Fibroblast of lung (primary cell): ENCODE data around the gene SMARCC1. TPM values are rescaled to one million over a fixed set of nuclear protein-coding genes. Genes with fewer than 3 reads are reported as not detected.

Source experiments
- DNase-seq, 2 donors: peaks; one replicate each; pipeline versions ENCODE4 v3.0.0 to v3.0.0-alpha.2; 2010; ENCODE audit warnings: low read depth in 2 of 2
- H2AFZ ChIP-seq: 2 replicates; pipeline ENCODE4 v1.5.1; 2012; ENCODE audit warnings: low read length, control low read depth, inconsistent platforms
- H3K27ac ChIP-seq: 2 replicates; pipeline ENCODE4 v1.5.1; 2011; ENCODE audit warnings: low read length, control low read depth; ENCODE audit not compliant: insufficient read depth
- H3K27me3 ChIP-seq: 2 replicates; pipeline ENCODE4 v1.5.1; 2011; ENCODE audit warnings: mild to moderate bottlenecking, low read length; ENCODE audit not compliant: control insufficient read depth, insufficient read depth
- H3K36me3 ChIP-seq: 2 replicates; pipeline ENCODE4 v1.5.1; 2011; ENCODE audit warnings: low read length; ENCODE audit not compliant: control insufficient read depth, insufficient read depth
- H3K4me1 ChIP-seq: 2 replicates; pipeline ENCODE4 v1.5.1; 2011; ENCODE audit warnings: low read length; ENCODE audit not compliant: control insufficient read depth, insufficient read depth; ENCODE audit errors: extremely low read depth
- H3K4me2 ChIP-seq: 2 replicates; pipeline ENCODE4 v1.5.1; 2011; ENCODE audit warnings: low read length, control low read depth; ENCODE audit not compliant: insufficient read depth; ENCODE audit errors: extremely low read depth
- H3K4me3 ChIP-seq, 4 experiments: fragments of 200-600 bp in 1 of 4; sonication (generic) in 1 of 4; replicated peaks in 1 of 4; 2 replicates each; pipeline ENCODE4 v1.5.1; 2011 to 2016; ENCODE audit warnings: low read length in 4 of 4, low read depth in 3 of 4, mild to moderate bottlenecking in 3 of 4, control low read depth in 2 of 4, inconsistent platforms in 1 of 4, mixed read lengths in 1 of 4; ENCODE audit not compliant: insufficient read depth in 1 of 4; ENCODE audit errors: control extremely low read depth in 1 of 4
- H3K79me2 ChIP-seq: 2 replicates; pipeline ENCODE4 v1.5.1; 2012; ENCODE audit warnings: mild to moderate bottlenecking, low read length, inconsistent platforms; ENCODE audit not compliant: control insufficient read depth, insufficient read depth
- H3K9ac ChIP-seq: 2 replicates; pipeline ENCODE4 v1.5.1; 2011; ENCODE audit warnings: mild to moderate bottlenecking, low read length, control low read depth; ENCODE audit not compliant: insufficient read depth
- H3K9me3 ChIP-seq: 2 replicates; pipeline ENCODE4 v1.5.1; 2012; ENCODE audit warnings: low read depth, low read length; ENCODE audit not compliant: control insufficient read depth, insufficient read depth
- H4K20me1 ChIP-seq: 2 replicates; pipeline ENCODE4 v1.5.1; 2011; ENCODE audit warnings: low read length; ENCODE audit not compliant: control insufficient read depth, insufficient read depth; ENCODE audit errors: extremely low read depth
- CTCF ChIP-seq, 2 donors: IDR thresholded peaks in 1 of 2; conservative IDR thresholded peaks in 1 of 2; 1 replicate in 1 of 2; 2 replicates in 1 of 2; pipeline ENCODE4 v1.5.1; 2011 to 2012; ENCODE audit warnings: low read length in 2 of 2, control low read depth in 1 of 2, inconsistent platforms in 1 of 2, low read depth in 1 of 2, mild to moderate bottlenecking in 1 of 2
- EZH2 ChIP-seq: IDR thresholded peaks from 2 replicates; pipeline ENCODE4 v1.5.1; 2012; ENCODE audit warnings: low read length, control low read depth, mild to moderate bottlenecking; ENCODE audit errors: missing control alignments
- polyA plus RNA-seq, 2 donors: library from polyadenylated mRNA; depleted of rRNA in 1 of 2; stranded (reverse) in 1 of 2; unstranded in 1 of 2; fragments of >200 nt; gene quantifications; 2 replicates each; pipeline ENCODE4 v1.2.1, GENCODE V29; 2011 to 2012; ENCODE audit warnings: missing spikeins in 1 of 2
- total RNA-seq: library from RNA; depleted of rRNA; stranded (reverse); fragments of >200 nt; gene quantifications from 2 replicates; pipeline ENCODE4 v1.2.1, GENCODE V29; 2014

SMARCC1 gene
- total and polyA plus RNA-seq, 2 donors (not counting 1 experiment from before 2014, with no cell fraction given): 23.1 to 23.6 TPM

- H2AFZ ChIP-seq: no peak overlapping the region
- no peak for TF ChIP-seq CTCF (conservative IDR thresholded peaks at IDR 0.05 in 1 of 2, IDR thresholded peaks at IDR 0.05 in 1 of 2; ENCODE audit: low read depth in 1 of 2, low read length in 2 of 2)
- no peak for TF ChIP-seq EZH2
Measured at GRCh38 chr3:47791193-47791855, 9.6 kb upstream of the SMARCC1 start.

GRCh38 chr3:47783673-47784072 is 2.0 kb upstream of the SMARCC1 start:
- no peaks in the 10 kb centered on the region for H4K20me1 ChIP-seq

More at GRCh38 chr3:47791193-47791855, 9.6 kb upstream of the SMARCC1 start:
- Histone ChIP-seq H3K27ac (no peak overlapping the region), H3K4me1 (no peaks in the 10 kb centered on the region), H3K79me2 (no peaks in the 10 kb centered on the region), H4K20me1 (no peaks in the 10 kb centered on the region), H3K4me2 (no peak overlapping the region), H3K27me3 (no peaks in the 10 kb centered on the region), H3K4me3 (no peak overlapping the region), H3K9ac (no peak overlapping the region), H3K9me3 (no peaks in the 10 kb centered on the region), H3K36me3 (no peaks in the 10 kb centered on the region)
- no peak for DNase-seq

More at GRCh38 chr3:47783673-47784072, 2.0 kb upstream of the SMARCC1 start:
- Histone ChIP-seq H3K27me3 (no peaks in the 10 kb centered on the region), H3K4me2 (no peak overlapping the region), H3K9me3 (no peaks in the 10 kb centered on the region), H3K9ac (no peak overlapping the region), H3K4me3 (no peak overlapping the region), H3K79me2 (peaks cover 27% of the 10 kb centered on the region), H3K4me1 (peaks cover 2% of the 10 kb centered on the region), H3K36me3 (no peaks in the 10 kb centered on the region), H3K27ac (no peak overlapping the region), H2AFZ (no peak overlapping the region)
- DNase-seq: no peak
- TF ChIP-seq CTCF (conservative IDR thresholded peaks at IDR 0.05 in 1 of 2, IDR thresholded peaks at IDR 0.05 in 1 of 2; ENCODE audit: low read depth in 1 of 2, low read length in 2 of 2) (no peak), EZH2 (no peak)
